Fibroblast of the aortic adventitia (primary cell): ENCODE data around the gene DAND5. TPM values are rescaled to one million over a fixed set of nuclear protein-coding genes. Genes with fewer than 3 reads are reported as not detected.
"Not testable (repeated sequence)": the region's sequence is repeated elsewhere in the genome, so short reads cannot be mapped to it uniquely, and the experiment has no call there.

Source experiments
- DNase-seq: peaks from one replicate; pipeline ENCODE4 v3.0.0-alpha.2; 2010; ENCODE audit warnings: low read depth
- H3K4me3 ChIP-seq: 2 replicates; pipeline ENCODE4 v1.5.1; 2011; ENCODE audit warnings: low read depth, mild to moderate bottlenecking, control low read depth, low read length, moderate library complexity
- CTCF ChIP-seq: IDR thresholded peaks from 2 replicates; pipeline ENCODE4 v1.5.1; 2011; ENCODE audit warnings: mild to moderate bottlenecking, low read length, control low read depth, inconsistent platforms; ENCODE audit not compliant: insufficient read depth
- total RNA-seq: library from RNA; depleted of rRNA; stranded (reverse); fragments of >200 nt; gene quantifications from 2 replicates; pipeline ENCODE4 v1.2.3, GENCODE V29; 2012; ENCODE audit warnings: low replicate concordance

Gene DAND5
- total RNA-seq, 1 donor: 0.18 TPM

GRCh38 chr19:12970070-12970820 lies 869 bp downstream of the DAND5 start:
- no peak for TF ChIP-seq CTCF
- H3K4me3 ChIP-seq: no peak overlapping the region
- no peak for DNase-seq

- DNase-seq: no peak
- no peak overlapping the region for H3K4me3 ChIP-seq
- no peak for TF ChIP-seq CTCF
These were observed 3.9 kb downstream of the DAND5 start for GRCh38 chr19:12973236-12973635.

GRCh38 chr19:12974301-12975220 lies 5.2 kb downstream of the DAND5 start:
- no peak for DNase-seq
- no peak for TF ChIP-seq CTCF
- H3K4me3 ChIP-seq: no peak overlapping the region

GRCh38 chr19:12975221-12975741 lies 5.9 kb downstream of the DAND5 start:
- no peak for DNase-seq
- no peak for TF ChIP-seq CTCF
- no peak overlapping the region for H3K4me3 ChIP-seq

GRCh38 chr19:12976109-12976508 lies 6.7 kb downstream of the DAND5 start:
- not testable (repeated sequence) for DNase-seq, H3K4me3 ChIP-seq

GRCh38 chr19:12979974-12980373 lies 10.6 kb downstream of the DAND5 start:
- H3K4me3 ChIP-seq: no peak overlapping the region

More at GRCh38 chr19:12979974-12980373, 10.6 kb downstream of the DAND5 start:
- no peak for DNase-seq
- TF ChIP-seq CTCF: no peak
